ENCODE results near the gene FNDC5.

GRCh38 chr1:32878637-32879041, 7.9 kb upstream of the FNDC5 start:
- TF ChIP-seq, protein P1, sequence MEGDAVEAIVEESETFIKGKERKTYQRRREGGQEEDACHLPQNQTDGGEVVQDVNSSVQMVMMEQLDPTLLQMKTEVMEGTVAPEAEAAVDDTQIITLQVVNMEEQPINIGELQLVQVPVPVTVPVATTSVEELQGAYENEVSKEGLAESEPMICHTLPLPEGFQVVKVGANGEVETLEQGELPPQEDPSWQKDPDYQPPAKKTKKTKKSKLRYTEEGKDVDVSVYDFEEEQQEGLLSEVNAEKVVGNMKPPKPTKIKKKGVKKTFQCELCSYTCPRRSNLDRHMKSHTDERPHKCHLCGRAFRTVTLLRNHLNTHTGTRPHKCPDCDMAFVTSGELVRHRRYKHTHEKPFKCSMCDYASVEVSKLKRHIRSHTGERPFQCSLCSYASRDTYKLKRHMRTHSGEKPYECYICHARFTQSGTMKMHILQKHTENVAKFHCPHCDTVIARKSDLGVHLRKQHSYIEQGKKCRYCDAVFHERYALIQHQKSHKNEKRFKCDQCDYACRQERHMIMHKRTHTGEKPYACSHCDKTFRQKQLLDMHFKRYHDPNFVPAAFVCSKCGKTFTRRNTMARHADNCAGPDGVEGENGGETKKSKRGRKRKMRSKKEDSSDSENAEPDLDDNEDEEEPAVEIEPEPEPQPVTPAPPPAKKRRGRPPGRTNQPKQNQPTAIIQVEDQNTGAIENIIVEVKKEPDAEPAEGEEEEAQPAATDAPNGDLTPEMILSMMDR (IDR thresholded peaks at IDR 0.05; ENCODE audit: insufficient read depth, low read length, poor library complexity, severe bottlenecking): no peak
- TF ChIP-seq EZH2phosphoT487 (conservative IDR thresholded peaks at IDR 0.05; ENCODE audit: low read length): no peak

Measured in SU-DHL-6 (cell line).